Stimulated activated CD4-positive, alpha-beta T cell treated with anti-CD3 and anti-CD28 coated beads, Interleukin-12 subunit alpha, Interleukin-12 subunit beta, amount 100 ng/mL, for 4 hours (primary cell): ENCODE results near the gene CCDC78.
A peak's percentile ranks its signal among the peaks of the same experiment; 100 is the strongest.

Experiments
- DNase-seq: peaks from one replicate; pipeline ENCODE4 v3.0.0-alpha.2; 2020

Gene CCDC78

DNA sequence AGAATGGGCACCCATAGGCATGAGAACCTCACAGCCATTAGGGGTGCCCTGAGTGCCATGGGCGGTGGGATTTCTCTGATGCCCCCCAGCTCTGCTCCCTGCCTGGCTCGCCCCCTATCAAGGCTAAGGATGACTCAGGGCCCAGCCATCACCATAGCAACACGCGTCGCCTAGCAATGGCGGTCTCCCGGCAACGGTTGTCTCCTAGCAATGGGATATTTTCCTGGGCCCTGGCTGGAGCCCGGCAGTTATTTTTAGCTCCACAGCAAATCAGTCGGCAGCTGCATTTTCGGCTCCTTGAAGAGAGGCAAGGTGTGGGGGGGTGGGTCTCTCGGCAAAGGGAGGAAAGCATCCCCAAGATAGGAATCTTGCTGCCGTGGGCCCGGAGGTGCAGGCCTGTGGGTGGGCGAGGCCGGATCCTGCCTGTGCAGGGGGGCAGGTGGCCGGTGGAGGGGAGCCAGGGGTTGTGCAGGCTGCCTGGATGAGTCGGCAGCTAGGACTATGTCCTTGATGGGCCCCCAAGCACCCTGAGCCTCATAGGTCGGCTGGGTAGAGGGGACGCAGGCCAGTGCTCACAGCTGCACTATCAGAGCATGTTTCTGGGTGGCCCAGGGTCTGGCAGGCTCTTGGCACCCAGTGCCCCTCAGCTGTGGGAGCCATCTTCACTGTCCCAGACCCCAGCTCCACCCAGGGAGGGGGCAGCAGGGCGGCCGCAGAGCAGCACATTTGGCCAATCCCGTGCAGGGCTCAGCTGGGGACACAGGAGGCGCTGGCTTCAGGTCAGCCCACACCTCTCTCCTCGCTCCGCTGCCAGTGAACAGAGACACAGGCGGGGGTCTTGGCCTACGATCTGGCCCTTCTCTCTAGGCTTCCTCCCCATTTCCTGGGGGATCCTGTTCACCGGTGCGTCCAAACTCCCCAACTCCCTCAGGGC, 16.4 kb downstream of the CCDC78 start:
- DNase-seq: no peak

DNA sequence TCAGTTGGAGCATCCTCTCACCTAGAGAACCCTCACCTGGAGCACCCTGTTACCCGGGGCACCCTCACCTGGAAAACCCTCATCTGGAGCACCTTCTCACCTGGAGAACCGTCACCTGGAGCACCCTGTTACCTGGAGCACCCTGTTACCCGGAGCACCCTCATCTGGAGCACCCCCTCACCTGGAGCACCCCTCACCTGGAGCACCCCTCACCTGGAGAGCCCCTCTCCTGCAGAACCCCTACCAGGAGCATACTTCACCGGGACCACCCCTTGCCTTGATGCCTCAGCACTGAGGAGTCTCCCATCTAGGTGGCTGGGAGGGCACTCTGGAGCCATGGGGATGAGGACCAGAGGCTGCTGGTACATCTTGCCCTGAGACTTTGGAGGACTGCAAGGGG, 17.3 kb downstream of the CCDC78 start:
- DNase-seq: no peak

DNA sequence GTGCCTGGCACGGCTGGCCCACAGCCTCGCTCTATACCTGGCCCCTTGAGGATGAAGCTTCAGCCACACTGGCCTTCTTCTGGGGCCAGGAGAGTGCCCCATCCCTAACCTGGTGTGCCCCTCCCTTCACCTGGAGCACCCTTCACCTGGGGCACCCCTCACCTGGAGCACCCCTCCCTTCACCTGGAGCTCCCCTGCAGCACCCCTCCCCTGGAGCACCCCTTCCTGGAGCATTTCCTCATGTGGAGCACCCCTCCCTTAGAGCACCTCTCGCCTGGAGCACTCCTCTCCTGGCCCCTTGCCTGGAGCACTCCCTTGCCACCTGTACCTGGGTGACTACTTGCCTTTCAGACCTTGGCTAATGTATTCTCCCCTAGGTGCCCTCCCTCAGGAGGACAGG, 18.2 kb downstream of the CCDC78 start:
- no peak for DNase-seq

DNA sequence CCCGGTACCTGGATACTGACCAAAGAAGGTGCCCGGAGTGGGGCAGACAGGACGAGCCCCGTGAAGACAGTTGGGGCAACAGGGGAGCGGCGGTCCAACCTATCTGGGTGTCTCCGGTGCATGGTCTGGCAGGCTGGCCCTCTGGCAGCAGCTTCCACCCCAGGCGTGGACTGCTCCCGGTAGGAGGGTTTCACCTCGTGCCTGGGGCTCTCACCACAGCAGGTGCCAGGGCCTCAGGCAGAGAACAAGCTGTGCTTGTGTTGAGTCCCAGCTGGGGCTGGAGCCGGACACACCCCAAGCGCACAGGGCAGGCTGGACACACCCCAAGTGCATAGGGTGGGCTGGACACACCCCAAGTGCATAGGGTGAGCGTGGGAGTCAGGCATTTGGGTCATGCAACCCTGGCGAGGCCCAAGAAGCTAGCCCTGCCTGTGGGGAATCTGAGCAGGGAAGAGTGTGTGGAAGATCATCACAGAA, 19.1 kb downstream of the CCDC78 start:
- no peak for DNase-seq

DNA sequence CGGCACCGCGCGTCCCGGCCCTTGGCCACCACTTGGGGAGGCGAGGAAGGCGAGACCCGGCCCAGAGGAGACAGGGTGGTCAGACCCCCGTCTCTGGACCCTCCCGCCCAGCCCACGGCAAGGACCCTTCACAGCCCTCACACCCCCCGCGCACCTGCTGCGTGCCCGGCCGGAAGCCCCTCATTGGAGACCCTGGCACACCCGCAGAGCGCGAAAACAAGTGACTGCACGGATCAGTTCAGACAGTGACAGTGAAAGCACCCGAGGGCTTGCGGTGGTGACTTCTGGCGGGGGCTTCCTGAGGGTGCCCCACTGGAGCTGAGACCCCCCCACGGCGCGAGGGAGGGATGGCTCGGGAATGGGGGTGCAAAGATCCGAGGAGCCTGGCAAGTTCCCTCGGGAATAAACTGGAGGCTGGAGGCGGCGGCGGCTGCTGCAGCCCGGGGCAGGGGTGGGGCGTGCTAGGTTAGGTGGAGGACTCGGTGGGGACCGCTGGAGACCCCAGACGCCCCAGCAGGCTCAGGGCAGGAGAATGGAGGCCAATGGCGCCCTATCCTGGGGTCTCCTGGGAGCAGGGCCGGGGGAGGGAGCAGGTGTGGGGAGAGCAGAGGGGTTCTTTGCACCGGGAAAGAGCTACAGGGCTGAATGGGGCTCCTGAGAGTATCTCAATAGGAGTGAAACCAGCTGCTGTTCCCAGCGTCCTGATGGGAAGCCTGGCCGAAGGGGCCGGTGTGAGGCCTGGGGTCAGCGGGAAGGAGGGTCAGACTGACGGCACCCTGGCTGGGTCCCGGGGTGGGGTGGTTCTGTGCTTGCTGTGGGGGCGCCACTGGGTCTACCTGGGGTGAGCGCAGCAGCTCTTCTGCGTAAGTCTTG, 19.8 kb downstream of the CCDC78 start:
- DNase-seq: no peak

DNA sequence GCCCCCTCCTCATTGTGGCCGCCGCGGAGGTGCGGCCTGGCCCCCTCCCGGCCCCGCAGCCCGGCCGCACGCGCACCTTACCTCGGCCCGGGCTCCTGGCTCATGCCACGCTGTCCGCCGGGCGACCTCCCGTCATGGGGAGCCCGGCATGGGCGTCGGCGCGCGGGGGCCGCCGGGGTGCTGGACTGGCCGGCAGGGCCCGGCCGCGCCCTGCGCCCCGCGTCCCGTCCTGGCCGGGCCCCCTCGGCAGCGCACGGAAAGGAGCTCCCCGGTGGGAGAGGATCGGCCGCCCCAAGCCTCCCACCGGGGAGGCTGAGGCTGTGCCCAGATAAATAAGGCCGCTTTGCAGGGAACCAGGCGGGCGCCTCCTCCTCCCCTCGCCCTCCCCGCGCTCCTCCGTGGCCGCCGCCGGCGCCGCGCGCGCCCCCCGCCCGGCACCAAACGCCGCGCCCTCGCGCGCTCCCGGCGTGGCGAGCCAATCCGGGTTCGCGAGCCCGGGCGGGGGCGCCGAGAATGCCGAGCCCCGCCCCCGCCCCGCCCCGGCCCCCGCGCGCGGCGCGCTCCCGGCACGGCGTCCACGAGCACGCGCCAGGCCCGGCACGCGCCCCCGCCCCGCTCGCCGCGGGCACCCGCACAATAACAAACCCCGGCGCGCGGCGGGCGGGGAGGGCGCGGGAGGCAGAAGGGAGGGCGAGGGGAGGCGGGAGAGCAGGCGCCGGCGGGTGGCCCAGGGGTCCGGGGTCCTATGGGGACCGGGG, 20.6 kb downstream of the CCDC78 start, which contains the start of gene FBXL16:
Gene FBXL16, minus strand, starts transcription at position 371 of the 758 bp plus-strand sequence. CDS start 8,396 bp downstream, outside the sequence.
- no peak for DNase-seq

DNA sequence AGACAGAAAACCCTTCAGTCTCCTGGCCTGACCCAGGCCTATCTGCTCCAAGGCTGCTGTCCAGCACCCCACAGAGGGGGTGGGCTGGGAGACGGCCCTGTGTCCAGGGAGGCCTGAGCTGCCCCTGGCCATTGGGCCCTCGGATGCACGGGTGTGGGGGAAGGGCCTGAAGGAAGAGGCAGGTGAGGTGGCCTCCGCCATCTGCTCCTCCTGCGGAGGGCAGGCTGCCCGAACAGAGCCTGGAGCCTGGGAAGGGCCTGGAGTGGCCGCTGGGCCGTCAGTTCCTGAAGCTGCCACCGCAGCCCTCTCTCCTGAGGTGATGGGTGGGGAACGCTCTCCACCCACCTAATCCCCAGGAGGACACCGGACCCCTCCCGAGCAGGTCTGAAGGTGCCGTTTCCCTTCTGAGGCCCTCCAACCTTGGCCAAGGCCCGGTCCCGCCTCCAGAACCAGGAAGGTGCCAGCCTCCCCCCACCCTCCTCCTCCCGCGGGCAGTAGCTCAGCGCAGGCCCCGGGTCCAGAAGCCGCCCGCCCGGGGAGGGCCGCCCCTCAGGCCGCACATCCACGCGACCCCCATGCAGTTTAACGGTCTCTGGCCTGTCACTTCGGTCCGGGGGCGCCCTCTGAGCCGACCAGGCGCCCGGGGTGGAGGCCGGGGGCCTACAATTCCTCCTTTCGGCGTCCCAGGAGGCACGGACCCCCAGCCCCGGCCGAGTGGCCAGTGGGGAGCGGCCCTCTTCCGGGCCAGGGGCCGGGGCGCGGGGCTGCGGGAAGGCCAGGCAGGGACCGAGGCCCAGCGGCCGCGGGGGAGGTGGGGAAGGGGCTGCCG, 21.5 kb downstream of the CCDC78 start:
- DNase-seq: no peak

DNA sequence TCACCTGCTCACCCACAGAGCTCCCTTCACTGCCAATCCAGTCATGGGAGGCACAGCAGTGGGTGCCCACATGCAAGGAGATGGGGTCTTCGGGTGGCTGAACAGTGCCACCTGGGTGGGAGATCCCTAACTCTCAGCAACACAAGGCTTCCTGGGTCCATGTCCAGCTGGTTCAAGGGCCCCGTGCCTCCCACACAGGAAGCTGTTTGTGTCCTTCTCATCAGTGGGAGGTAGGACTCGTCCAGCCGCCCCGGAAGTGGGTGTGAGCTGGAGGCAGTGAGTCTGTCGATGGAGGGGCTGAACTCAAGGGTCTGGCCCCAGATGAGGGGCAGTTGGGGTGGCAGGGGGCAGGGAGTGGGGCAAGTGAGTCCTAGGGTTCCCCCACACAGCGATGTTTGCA, 22.2 kb downstream of the CCDC78 start:
- DNase-seq: no peak

DNA sequence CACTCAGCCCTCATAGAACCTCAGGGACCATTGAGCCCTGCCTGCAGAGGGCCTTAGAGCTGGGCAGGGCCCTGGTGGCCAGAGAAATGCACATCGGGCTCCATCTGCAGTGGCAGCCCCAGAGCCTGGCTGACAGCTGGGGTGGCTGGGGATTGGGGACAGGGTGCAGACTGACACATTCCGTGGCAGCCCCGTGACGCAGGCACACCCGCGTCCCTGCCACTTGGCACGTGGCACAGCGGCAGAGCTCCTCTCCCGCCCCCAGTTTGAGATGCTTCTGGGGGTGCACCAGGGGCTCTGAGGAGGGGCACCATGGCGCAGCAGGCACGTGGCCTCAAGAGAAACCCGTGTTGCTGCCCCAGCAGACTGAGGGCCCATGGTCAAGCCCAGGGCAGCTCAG, 22.8 kb downstream of the CCDC78 start:
- DNase-seq: no peak

DNA sequence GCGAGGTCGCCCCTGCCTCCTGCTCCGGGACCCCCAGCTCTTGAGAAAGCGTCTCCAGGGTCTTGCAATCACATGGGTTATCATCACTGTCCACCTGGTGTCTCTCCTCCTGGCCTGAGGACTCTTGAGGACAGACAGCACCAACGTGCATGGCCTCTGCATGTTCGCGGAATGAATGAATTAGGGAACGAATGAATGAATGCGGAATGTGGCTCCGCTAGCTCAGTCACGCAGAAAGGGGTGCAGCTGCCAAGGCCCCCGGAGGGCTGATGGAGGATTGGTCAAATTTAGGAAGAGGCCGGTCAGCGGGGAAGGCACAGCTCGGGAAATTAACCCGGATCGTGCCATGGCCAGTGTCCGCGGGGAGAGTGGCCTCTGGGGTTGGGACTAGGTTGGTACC, 23.9 kb downstream of the CCDC78 start:
- DNase-seq: no peak

DNA sequence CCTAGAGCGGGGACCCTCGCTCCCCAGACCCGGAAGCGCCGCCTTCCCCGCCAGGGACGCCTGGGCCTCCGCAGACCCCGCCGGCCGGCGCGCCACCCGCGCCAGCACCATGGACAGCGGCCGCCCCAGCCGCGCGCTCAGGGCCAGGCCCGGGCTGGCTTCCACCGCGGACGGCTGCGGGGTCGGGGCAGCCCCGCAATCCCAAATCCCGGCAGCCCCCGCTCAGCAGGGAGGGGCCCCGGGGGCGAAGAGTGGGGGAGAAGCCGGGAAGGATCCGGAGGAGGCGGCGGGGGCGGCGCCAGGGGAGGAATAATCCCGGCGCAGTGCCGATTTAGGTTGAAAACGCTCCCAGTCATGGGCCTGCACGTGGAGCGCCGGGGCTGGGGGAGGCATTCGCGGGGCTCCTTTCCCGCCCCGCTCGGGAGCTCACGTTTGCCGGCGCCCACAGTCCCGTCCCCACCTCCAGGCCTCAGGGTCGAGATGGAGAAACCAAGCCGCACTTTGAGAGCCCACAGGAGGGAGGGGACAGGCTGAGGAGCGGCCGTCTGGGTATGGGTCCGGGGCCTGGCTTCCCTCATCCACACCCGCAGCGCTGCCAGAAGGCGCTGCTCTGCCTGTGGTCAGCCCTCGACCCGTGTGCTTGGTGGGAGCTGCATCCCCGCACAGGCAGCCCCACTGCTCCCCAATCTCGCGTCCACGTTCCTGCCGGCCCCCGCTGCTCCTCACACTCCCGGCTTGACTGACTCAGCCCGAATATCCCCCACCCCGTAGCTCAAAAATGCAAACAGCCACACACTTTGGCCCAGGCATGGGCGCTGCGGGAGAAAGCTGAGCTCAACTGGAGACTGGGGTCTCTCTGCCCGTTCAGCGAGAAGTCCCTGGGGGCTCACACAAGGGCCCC, 25.3 kb downstream of the CCDC78 start:
- peak; percentile 53 for DNase-seq

DNA sequence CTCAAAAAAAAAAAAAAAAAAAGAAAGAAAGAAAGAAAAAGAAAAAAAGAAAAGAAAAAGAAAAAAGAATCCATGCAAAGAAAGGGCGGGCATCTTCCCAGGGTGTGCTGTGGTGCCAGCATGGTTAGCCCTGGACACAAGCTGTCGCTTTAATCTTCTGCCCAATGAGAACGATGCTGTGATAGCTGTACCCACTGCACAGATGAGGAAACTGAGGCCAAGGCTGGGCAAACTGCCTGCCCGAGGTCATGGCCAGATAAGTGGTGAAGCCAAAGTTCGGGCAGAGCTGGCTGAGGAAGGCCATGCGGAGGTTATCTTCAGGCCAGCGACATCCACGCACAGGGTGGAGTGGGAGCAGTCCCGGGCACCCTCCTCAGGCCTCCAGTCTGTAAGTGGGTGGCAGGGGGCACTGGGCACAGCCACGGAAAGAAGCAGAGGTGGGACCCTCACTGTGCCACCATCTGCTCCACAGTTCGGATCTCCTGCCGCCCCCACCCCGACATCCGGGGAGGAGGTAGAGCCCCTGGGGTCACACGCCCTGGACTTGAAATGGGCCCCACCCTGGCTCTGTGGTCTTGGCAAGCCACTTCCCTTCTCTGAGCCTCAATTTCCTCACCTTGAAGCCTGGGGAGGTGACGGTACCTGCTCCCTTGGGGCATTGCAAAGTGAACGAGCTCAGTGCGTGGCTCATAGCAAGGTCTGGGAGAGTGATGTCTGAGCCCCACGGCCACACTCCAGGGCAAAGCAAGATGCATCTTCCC, 27.2 kb downstream of the CCDC78 start:
- no peak for DNase-seq

DNA sequence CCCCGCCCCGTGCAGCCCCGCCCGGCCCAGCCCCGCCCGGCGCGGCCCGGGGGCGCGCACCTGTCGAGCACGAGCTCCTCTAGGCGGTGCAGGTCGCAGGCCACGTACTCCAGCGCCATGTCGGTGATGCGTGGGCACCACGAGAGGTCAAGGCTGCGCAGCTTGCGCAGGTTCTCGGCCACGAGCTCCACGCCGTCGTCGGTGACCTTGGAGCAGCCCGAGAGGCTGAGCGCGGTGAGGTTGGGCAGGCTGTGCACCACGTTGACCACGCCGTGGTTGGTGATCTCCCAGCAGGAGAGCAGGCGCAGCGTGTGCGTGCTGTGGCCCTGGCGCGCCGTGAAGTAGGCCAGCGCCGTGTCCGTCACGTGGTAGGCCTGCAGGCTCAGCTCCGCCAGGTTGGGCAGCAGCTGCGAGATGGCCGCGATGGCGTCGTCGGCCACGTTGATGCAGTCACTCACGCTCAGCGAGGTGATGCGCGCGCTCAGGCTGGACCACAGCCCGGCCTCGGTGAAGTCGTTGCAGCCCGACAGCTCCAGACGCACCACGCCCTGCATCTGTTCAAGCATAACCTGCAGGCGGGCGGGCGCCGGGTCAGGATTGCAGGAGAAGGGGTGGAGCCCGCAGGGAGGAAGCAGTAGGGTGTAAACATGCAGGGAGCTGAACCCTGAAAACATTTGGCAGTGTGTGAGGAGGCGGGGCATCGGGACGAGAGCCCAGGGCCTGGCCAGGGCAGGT, 30.7 kb downstream of the CCDC78 start:
- peak; percentile 66 for DNase-seq

DNA sequence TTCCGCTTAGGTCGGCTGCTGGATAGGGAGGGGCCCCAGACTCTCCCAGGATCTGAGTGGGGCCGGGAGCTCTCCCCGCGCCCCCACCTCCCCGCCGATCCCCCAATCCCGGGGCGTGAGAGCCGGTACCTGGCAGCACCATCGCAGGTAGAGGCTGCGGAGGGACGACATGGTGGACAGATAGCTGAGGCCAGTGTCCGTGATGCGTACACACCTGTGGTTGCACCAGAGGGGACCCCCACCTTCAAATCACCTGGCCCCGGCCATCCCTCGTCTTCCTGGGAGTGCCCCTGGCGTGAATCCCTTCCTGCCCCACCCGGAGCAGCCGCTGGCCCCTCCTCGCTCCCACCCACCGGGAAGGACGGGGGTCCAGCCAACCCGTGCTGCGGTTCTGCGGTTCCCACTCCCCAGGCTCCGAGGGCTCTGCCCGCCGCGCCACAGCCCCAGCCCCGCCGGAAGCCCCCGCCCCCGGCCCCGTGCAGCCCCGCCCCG, 31.3 kb downstream of the CCDC78 start:
- no peak for DNase-seq

DNA sequence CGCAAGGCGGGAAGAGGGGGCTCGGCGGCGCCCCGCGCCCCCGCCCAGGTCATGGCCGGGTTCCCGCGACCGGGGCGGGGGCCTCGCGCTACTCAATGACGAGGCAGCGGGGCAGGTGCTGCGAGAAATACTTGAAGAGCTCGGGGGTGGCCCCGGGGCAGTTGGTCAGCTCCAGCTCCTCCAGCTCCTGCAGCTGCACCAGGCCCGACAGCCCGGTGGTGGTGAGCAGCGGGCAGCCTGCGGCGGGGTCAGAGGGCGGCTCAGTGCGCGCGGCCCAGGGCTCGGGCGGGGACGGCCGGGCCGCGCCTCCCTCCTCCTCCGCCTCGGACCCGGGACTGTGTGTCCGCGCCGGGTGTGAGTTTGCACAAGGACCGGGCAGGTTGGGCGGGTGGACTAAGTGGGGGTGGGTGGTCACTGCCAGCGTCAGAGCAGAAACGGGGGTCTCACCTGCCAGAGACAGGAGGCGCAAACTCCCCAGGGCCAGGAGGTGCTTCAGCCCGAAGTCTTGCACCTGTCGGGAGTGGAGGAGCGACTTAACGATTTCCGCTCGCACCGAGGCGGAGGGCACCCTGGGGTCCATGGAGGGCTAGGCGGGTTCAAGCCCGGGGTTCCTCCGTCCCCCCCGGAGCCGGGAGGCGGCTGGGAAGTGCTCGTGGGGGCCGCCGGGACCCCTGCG, 31.9 kb downstream of the CCDC78 start:
- DNase-seq: no peak

DNA sequence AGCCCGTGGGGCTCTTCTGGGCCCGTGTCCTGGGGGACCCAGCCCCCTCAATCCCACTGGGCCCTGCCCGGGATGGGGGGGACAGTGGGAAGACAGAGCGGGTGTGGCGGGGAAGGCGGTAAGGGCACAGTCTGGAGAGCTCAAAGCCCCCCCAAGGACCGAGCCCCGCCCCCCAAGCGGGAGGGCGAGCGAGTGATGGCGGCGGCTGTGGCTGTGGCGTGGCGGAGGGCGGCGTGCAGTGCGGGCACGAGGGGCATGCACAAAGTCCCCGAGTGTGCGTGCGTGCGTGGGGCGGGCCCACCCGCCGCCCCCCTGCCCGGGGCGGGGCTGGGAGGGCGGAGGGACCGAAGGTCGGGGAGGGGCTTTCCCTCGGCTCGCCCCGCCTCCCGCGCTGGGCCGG, 32.5 kb downstream of the CCDC78 start:
- no peak for DNase-seq

DNA sequence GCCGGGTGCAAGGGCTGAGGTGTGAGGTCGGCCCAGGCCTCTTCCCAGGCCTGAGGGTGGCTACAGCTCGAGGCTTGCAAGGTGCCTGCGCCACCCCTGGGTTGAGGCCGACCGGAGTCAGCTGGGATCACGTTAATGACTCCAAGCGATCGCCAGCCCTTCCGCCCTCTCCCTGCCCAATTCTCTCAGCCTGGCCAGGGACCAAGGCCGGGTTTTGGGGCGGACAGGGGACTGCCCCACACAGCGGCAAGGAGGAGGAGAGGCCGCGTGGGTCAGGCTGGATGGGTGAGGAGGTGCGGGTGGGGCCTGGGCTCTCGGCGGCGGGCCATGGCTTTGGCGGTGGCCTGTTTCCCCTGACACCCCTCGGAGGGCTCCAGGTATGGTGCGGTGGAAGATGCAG, 32.9 kb downstream of the CCDC78 start:
- DNase-seq: no peak

DNA sequence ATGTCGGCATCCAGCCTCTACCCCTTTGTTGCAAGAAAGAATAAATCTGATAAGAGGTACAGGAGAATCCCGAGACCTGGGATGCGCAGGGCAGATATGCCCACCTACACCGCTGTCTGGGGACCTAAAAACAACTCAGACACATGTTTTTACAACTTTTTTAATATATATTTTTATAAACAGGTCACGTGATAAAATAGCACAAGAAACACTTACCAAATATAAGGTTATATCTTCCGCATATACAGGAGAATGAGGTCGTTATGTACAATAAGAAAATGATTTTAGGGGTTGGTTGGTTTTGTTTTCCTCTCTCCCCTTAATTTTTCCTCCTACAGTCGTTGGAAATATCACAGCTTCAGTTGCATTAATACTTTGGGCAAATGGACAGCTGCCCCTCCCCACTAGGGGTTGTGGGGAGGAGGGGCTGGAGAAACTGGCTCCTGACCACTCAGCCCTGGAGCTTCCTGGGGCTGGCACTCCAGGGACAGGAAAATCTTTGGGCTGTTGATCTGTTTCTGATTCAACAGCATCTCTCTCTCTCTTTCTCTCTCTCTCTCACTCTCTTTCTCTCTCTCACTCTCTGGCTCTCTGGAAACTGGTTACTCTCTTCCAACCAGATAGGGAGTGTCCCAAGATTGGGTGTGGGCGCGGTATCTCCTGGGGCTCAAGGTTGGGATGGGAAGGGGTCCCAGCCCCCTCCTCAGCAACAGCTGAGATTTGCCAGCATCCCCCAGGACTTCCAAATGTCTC, 33.7 kb downstream of the CCDC78 start:
- no peak for DNase-seq
